ENCODE measurements around the gene FIGNL1. TPM values are rescaled to one million over a fixed set of nuclear protein-coding genes. Genes with fewer than 3 reads are reported as not detected.

FIGNL1 gene
- total RNA-seq, 1 experiment from 2014 or later: 42.5 TPM

- intact Hi-C loops (cut with micrococcal nuclease; ENCODE audit: unreplicated experiment): no loop called here
- Mint-ChIP-seq H3K27me3 (ENCODE audit: unreplicated experiment) (no peaks in the 10 kb centered on the region), H3K27ac (ENCODE audit: unreplicated experiment) (no peak overlapping the region), H3K4me1 (ENCODE audit: low read depth, unreplicated experiment) (no peaks in the 10 kb centered on the region), H3K4me3 (ENCODE audit: low read depth, unreplicated experiment) (no peak overlapping the region), H3K36me3 (ENCODE audit: insufficient read depth, unreplicated experiment) (no peaks in the 10 kb centered on the region), H3K9me3 (ENCODE audit: low read depth, unreplicated experiment) (no peaks in the 10 kb centered on the region)
- TF ChIP-seq, protein P1, sequence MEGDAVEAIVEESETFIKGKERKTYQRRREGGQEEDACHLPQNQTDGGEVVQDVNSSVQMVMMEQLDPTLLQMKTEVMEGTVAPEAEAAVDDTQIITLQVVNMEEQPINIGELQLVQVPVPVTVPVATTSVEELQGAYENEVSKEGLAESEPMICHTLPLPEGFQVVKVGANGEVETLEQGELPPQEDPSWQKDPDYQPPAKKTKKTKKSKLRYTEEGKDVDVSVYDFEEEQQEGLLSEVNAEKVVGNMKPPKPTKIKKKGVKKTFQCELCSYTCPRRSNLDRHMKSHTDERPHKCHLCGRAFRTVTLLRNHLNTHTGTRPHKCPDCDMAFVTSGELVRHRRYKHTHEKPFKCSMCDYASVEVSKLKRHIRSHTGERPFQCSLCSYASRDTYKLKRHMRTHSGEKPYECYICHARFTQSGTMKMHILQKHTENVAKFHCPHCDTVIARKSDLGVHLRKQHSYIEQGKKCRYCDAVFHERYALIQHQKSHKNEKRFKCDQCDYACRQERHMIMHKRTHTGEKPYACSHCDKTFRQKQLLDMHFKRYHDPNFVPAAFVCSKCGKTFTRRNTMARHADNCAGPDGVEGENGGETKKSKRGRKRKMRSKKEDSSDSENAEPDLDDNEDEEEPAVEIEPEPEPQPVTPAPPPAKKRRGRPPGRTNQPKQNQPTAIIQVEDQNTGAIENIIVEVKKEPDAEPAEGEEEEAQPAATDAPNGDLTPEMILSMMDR (IDR thresholded peaks at IDR 0.05; ENCODE audit: unreplicated experiment): no peak
- BruUV-seq (replicated peaks): no TSS peak
- DNase-seq: no peak
- CTCF ChIA-PET: no interaction called here
Observed at GRCh38 chr7:50475340-50475739, 25.2 kb upstream of the FIGNL1 start.

DNA sequence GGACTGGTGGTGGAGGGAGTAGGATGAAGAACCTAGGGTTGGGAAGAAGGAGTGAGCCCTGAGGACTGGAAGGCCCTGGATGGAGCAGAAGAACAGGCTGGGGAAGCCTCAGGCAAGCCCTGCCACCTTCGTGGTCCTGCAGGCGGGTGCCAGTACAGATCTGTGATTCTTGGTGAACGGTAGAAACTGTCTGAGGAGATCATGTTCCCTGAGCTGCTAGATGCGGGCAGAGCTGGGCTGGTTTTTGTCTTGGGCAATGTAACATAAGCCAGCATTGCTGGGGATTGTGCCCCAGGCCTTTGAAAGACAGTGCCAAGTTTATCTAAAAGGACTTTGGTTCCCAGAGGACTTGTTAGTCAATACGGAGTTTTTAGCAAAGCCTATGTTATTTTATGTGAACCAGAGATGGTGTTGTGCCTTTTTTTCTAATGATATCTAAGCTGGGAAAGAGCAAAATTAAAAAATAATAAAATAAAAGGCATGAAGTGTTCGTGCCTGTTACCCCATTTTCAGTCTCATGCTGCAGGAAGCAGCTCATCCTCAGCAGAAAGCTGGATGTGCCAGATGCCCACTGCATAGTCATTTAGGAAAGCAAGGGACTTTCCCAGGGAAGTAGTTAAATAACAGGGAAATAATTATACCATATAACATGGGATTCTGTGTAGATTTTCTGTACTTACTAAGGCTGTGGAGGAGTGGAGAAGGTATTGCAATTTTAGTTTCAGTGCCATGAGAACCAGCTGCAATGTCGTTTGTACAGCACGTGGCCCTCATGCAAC lies 24.4 kb upstream of the FIGNL1 start:
- H3K36me3 Mint-ChIP-seq (ENCODE audit: insufficient read depth, unreplicated experiment): no peaks in the 10 kb centered on the region
- H3K4me3 Mint-ChIP-seq (ENCODE audit: low read depth, unreplicated experiment): no peak overlapping the region
- BruUV-seq (replicated peaks): no TSS peak
- no peaks in the 10 kb centered on the region for H3K27me3 Mint-ChIP-seq (ENCODE audit: unreplicated experiment)
- intact Hi-C loops (cut with micrococcal nuclease; ENCODE audit: unreplicated experiment): no loop called here
- CTCF ChIA-PET: interaction anchor here (0.6 kb wide), 1 partner anchor 36 kb away, joined by 4 read pairs; no protein-coding TSS in a partner anchor
- no peaks in the 10 kb centered on the region for H3K4me1 Mint-ChIP-seq (ENCODE audit: low read depth, unreplicated experiment)
- TF ChIP-seq, protein P1 (IDR thresholded peaks at IDR 0.05; ENCODE audit: unreplicated experiment): no peak
- no peak overlapping the region for H3K27ac Mint-ChIP-seq (ENCODE audit: unreplicated experiment)
- DNase-seq: no peak
- no peaks in the 10 kb centered on the region for H3K9me3 Mint-ChIP-seq (ENCODE audit: low read depth, unreplicated experiment)

DNA sequence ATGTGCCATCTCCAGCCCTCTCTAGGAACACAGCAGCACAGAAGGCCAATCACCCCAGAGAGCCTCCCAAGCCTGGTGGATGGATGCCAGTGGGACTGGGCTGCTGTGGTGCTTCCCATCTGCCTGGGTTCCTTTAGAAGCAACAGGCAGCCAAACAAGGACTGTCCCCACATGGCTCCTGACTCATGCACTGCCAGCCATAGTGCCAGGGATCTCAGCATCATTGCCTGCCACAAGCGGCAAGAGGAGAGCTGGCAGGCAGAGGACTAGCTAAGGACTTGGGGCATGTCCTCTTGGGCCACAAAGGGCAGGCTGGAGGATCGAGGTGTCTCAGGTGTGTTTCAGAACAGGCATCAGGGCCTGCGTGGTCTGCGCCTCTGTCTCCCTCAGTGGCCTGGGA lies 23.4 kb upstream of the FIGNL1 start:
- CTCF ChIA-PET: no interaction called here
- no peaks in the 10 kb centered on the region for H3K4me1 Mint-ChIP-seq (ENCODE audit: low read depth, unreplicated experiment)
- no peak overlapping the region for H3K4me3 Mint-ChIP-seq (ENCODE audit: low read depth, unreplicated experiment)
- H3K27ac Mint-ChIP-seq (ENCODE audit: unreplicated experiment): no peak overlapping the region
- no peaks in the 10 kb centered on the region for H3K9me3 Mint-ChIP-seq (ENCODE audit: low read depth, unreplicated experiment)
- no peaks in the 10 kb centered on the region for H3K27me3 Mint-ChIP-seq (ENCODE audit: unreplicated experiment)
- no peaks in the 10 kb centered on the region for H3K36me3 Mint-ChIP-seq (ENCODE audit: insufficient read depth, unreplicated experiment)
- BruUV-seq (replicated peaks): no TSS peak
- TF ChIP-seq, protein P1 (IDR thresholded peaks at IDR 0.05; ENCODE audit: unreplicated experiment): no peak
- intact Hi-C loops (cut with micrococcal nuclease; ENCODE audit: unreplicated experiment): no loop called here
- no peak for DNase-seq

- DNase-seq: no peak
- BruUV-seq (replicated peaks): no TSS peak
- Mint-ChIP-seq H3K4me3 (ENCODE audit: low read depth, unreplicated experiment) (no peak overlapping the region), H3K27me3 (ENCODE audit: unreplicated experiment) (no peaks in the 10 kb centered on the region), H3K9me3 (ENCODE audit: low read depth, unreplicated experiment) (no peaks in the 10 kb centered on the region), H3K27ac (ENCODE audit: unreplicated experiment) (no peak overlapping the region), H3K4me1 (ENCODE audit: low read depth, unreplicated experiment) (no peaks in the 10 kb centered on the region), H3K36me3 (ENCODE audit: insufficient read depth, unreplicated experiment) (peaks cover 5% of the 10 kb centered on the region)
- intact Hi-C loops (cut with micrococcal nuclease; ENCODE audit: unreplicated experiment): no loop called here
- TF ChIP-seq, protein P1 (IDR thresholded peaks at IDR 0.05; ENCODE audit: unreplicated experiment): no peak
- CTCF ChIA-PET: interaction anchor here (1.0 to 1.1 kb wide), 2 partner anchors 145 to 668 kb away, joined by 3 read pairs; no protein-coding TSS in a partner anchor
Observed at GRCh38 chr7:50472427-50472826, 22.3 kb upstream of the FIGNL1 start.
